Fibroblast of gingiva (primary cell): ENCODE measurements around the gene DOCK3.
"Not testable (repeated sequence)": the region's sequence is repeated elsewhere in the genome, so short reads cannot be mapped to it uniquely, and the experiment has no call there.

Source experiments
- DNase-seq: peaks from one replicate; pipeline ENCODE4 v3.0.0-alpha.2; 2011; ENCODE audit warnings: low read depth

DOCK3 gene

DNA sequence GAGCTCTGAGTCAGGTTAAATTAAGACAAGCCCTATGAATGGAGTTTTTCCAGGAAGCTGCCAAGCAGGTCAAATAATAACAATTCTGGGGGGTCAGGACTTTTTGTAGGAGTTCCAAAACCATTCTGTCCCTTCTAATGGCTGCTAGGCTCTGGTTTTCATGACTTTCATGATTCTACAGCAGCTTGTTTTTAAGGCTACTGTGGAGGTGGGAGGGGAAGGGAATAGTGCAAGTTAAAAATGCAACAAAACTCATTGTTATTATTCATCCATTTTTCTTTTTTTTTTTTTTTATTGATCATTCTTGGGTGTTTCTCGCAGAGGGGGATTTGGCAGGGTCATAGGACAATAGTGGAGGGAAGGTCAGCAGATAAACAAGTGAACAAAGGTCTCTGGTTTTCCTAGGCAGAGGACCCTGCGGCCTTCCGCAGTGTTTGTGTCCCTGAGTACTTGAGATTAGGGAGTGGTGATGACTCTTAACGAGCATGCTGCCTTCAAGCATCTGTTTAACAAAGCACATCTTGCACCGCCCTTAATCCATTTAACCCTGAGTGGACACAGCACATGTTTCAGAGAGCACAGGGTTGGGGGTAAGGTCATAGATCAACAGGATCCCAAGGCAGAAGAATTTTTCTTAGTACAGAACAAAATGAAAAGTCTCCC is 633.3 kb downstream of the DOCK3 start:
- not testable (repeated sequence) for DNase-seq

DNA sequence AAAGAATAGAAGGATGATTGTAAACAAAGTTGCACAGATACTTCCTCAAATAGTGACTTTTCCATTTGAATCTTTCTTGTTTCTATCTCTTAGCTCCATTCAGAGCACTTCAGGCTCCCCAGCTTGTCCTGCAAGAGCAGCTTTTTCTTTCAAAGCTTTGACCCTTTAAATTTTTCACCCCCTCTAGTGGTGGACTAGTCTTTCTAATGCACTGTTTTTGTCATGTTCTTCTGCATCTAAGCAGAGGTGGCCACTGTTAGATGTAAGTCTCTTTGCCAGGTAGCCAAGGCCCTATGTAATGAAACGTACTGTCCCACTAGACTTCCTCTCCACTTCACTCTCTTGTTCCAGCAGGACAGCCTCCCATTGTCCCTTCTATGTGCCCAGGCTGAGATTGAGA is 636.3 kb downstream of the DOCK3 start:
- DNase-seq: peak; percentile 15

DNA sequence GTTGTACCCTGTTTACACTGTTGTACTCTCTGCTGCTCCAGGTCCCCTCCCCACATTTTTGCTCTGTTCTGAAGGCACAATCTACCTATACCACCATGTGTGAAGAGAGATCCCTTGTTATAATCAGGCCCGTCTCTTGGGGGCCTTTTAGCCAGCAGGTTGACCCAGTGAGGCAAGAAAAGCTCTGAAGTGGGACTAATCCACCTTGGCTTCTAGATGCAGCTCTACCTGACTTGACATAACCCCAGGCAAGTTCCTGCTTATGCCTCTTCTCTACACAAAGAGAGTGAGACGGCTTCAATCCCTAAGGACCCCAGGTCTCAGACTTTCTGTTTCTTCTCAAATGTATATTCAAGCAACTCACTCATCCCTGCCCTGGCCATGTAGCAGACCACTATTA is 653.5 kb downstream of the DOCK3 start:
- DNase-seq: no peak

DNA sequence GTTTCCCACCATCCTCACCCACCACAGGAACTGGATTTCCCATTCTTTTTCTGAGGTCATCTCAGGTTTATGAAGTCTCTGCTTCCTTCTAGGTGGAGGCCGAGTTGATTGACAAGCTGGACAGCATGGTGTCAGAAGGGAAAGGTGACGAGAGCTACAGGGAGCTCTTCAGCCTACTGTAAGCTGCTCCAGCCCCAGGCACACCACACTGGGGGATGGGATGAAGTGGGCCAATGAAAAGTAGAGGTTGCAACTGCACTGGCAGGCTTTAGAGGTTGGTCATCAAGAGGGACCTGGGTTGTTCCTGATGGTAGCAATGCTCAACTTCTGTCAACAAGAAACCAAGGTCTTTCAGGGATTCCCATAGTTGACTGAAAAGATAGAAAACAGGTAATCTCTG is 655.3 kb downstream of the DOCK3 start:
- no peak for DNase-seq

DNA sequence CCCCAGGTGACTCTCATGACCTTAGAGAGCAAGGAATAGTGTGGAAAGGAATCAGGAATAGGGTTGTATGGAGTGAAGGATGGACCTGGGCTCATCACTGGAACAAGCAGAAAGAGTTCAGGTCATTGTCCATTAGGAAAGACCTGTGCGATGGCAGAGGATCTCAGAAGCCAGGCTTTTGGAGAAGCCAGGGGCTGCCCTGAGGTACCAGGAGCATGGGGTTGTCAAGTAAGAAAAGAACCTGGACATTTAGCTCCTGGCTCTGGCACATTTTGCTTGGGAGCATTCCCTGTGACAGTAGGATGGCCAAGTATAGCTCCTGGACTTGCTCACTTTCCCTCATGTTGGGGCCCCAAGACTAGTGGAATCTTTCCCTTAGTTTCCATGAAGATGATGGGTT is 657.4 kb downstream of the DOCK3 start:
- DNase-seq: no peak

DNA sequence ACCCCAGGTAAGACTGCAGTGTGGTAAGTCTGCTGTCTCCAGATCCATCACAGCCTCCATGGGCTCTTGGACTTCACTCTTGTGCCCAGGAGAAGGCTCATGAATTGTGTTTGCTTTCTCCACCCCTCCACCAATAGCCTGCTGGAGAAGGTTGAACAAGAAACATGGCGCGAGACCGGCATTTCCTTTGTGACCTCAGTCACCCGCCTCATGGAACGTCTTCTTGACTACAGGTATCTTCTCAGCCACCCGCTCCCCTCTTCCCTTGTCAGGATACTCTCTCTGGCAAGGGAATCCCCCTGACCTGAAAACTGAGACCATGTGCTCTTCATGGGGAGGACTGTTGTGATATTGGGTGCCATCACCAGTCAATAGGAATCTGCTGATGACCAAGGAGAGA is 658.3 kb downstream of the DOCK3 start:
- DNase-seq: no peak

DNA sequence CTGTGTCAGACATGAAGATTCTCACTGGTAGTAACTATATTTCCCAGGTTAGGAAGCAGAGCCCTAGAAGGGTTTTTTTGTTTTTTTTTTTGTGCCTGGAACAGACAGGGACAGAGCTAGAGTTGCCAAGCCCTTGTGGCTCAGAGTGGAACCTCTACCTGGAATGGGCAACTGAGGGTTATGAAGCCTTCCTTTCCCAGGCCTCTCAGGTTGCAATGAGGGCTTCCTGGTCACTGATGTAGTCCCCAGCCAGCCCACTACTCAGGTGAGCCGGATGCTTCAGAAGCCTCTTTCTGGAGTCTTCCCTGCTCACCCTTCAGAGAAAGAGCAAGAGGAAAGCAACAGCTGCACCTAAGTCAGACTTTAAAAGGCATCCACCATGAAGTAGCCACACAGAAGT is 661.5 kb downstream of the DOCK3 start:
- no peak for DNase-seq

DNA sequence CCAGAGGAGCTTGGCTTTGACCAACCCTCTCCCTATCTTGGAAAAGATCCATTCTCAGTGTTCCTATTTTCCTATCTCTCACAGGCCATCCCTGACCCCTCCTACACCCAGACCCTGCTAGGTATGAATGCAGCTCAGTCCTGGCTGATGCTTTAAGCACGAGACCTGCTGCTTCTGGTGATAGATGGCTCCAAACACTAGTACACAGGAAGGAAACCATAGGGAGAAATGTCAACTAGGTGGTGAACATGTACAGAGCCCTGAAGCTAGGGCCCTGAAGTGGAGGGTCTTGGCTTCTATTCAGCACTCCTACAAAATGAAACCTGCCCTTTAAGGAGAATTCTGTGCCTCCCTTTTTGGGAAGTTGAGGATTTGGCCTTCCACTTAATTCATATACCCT is 662.9 kb downstream of the DOCK3 start:
- no peak for DNase-seq

DNA sequence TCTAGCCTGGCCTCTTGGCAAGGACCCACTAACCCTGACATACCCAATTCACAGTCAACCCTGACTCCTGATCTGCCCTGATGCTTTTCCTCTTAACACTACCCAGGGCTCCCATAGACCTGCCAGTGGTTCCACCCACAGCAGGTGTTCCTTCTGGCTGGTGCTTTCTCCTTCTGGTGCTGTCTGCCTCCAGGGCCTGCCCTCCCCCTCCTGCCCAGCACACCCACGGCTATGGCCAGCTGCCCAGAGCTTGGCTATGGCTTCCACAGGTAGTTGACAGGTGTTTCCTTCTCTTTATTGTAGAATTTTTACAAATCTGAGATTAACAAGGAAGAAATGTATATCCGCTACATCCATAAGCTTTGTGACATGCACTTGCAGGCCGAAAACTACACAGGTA is 663.9 kb downstream of the DOCK3 start:
- DNase-seq: no peak

DNA sequence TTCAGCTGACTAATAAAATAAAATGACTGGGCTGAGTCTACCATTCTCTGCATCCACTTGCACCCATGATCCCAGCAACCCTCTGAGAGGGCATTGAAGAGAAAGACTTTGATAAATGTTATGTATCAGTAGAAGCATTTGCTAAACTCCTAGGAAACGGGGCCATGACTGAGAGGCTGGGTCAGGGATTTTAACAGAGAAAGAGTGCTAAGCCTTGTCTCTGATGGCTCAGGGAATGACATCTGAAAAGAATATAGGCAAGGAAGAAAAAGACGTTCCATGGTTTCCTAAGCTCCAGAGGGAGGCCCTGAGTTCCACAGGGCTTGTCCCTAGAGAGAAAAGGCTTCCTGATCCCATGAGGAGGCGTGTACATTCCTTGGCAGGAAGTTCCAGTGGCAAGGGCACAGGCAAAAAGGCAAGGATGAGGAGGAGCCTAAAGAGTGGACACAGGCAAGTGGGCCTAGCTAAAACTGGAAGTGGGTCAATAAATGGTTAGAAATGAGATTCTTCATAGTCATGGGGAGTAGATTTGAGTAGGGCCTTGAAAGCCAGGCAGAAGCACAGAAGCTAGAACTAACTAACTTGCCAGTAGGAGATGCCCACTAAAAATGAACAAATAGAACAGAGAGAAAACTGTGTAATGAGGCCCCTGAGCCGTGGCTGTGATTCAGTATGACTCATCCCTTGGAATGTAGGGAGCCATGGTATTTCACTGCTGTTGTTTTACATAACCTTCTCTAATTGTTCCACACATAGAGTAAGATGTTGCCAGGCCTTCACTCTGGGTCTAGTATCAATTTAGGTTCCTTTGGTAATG is 665.5 kb downstream of the DOCK3 start:
- DNase-seq: peak; percentile 93

DNA sequence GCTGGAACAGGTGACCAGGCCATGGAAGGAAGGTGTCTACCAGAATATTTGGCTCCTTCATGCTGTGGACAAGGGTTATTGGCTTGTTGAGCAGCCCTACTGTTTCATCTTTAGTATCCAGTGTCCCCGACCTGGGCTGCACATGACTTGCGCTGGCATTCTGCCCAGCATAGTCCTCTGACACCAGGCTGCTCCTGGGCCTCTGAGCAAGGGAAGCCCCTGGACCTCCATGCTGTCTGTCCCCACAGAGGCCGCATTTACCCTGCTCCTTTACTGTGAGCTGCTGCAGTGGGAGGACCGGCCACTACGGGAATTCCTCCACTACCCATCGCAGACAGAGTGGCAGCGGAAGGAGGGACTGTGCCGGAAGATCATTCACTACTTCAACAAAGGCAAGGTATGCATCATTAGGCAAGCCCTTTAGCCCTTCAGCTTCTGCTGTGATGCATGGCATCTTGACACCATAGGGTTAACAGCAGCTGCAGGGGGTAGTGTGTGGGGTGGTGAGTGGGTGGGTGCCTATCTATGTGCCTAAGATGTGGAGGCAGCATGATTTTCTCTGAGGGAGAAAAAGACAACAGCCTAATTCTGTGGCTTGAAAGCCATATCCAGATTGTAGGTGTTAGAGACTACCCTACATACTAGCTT is 666.4 kb downstream of the DOCK3 start:
- DNase-seq: no peak

DNA sequence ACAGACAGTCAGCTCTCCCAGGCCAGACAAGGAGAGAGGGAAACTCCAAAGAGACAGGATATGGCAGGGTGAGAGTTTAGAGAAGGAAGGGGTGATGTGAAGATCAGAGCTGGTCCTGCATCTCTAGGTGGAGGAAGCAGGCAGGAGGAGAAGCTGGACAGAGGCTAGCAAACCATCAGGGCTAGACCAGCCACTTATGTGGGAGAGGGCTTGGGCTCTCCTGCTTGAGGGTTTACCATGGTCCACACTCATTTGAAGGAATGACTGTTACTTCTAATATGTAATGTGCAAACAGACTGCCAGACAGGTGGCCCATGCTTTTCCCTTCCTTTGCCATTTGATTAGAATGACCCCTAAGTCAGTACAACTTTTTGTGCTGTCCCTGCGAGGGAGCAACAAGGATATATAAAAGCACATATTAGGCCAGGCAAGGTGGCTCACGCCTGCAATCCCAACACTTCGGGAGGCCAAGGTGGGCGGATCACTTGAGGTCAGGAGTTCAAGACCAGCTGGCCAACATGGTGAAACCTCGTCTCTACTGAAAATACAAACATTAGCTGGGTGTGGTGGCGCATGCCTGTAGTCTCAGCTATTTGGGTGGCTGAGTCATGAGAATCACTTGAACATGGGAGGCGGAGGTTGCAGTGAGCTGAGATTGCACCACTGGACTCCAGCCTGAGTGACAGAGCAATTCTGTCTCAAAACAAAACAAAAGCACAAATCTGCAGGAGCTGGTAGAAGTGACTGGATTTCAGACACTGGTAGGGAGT is 669.4 kb downstream of the DOCK3 start:
- peak; percentile 81 for DNase-seq

DNA sequence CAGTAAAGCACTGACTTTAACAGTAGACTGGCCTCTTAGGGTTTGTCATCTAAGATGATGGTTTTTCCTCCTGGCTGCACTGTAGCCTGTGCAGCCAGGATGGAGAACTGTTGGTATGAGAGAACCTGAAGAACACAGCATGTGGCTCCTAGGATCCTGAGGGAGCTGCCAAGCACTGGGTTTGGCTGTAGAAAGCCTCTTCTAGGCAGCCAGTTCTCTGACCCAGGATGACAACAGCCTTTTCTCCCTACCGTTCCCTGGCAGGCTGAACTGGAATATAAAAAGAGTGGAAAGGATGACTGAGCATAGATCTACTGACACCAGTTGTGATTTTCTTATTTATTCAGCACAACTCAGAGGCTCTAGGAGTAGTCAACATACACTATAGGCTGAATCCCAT is 676.0 kb downstream of the DOCK3 start:
- DNase-seq: no peak

DNA sequence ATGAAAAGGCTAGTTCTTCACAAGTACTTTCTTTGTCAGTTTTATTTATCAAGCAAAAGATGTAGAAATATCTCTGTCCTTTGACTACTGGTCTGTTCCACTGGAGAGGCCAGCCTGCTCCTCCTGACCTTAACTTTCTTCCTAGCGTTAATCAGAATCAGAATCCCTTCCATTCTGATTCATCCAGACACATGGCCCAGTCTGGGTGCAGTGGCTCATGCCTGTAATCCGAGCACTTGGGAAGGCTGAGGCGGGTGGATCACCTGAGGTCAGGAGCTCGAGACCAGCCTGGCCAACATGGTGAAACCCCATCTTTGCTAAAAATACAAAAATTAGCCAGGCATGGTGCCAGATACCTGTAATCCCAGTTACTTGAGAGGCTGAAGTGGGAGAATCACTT is 678.4 kb downstream of the DOCK3 start:
- no peak for DNase-seq

DNA sequence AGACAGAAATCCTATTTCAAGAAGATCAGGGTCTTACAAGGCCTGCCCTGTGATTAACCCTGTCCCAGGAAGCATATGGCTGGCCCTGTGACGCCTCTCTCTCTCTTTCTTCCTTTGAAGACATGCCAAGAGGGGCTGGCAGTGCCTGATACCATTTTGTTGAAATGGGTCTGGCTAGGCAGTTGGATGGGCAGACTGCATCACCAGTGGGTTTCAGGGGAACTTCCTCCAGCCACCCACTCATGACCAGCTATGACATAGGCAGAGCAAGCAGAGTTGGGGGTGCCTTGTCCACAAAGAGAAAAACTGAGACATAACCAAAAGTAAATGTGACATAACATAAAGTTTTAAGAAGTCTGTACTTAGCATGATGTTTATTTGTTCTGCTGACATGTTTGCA is 679.0 kb downstream of the DOCK3 start:
- DNase-seq: no peak

DNA sequence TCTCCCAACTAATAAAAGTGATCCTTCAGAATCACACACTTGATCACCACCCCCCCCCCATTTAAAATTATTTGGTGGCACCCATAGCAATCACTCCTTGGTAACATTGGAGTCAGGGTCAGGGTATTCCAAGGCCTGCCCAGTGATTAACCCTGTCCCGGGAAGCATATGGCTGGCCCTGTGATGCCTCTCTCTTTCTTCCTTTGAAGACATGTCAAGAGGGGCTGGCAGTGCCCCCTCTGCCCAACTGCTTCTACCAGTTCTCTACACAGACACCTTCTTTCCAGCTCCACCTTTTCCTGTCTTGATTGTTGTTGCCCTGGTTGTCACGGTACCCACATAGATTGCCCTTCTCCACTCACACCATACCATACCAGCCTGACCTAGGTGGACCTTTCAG is 679.4 kb downstream of the DOCK3 start:
- DNase-seq: no peak

DNA sequence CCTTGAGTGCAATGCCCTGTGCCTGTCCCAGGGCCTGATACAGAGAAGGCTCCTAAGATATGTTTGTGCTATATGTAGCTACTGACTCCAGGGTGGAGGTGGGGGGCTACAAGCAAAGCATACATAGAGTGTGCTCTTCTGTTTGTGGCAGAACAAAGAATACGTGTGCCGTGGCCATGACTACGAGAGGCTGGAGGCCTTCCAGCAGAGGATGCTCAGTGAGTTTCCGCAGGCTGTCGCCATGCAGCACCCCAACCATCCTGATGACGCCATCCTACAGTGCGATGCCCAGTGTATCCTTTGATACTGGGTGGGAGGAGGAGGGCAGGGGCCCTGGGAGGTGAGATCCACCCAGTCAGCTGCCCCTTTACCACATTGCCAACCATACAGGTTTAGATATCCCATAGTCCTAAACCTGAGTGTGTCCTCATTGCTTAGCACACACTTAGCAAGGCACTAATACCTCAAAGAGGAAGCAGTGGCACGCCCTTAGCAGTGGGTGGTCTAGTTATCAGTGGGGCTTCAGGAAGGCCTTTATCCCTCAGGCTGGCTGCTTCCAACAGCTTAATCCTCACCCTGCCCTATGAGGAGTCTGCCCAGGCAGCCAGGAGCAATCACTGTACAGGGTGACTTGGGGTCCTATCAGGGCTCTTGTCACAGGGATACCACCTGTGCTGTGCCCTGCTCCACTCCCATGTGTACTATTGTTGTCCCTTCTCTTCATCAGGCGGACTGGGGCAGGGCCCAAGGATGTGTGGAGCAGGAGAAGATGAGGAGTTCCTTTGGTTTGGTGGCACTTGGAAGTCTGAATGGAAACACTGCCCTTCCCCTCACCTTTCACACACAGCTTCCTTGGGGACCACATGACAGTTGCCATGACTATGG is 680.2 kb downstream of the DOCK3 start:
- DNase-seq: no peak

DNA sequence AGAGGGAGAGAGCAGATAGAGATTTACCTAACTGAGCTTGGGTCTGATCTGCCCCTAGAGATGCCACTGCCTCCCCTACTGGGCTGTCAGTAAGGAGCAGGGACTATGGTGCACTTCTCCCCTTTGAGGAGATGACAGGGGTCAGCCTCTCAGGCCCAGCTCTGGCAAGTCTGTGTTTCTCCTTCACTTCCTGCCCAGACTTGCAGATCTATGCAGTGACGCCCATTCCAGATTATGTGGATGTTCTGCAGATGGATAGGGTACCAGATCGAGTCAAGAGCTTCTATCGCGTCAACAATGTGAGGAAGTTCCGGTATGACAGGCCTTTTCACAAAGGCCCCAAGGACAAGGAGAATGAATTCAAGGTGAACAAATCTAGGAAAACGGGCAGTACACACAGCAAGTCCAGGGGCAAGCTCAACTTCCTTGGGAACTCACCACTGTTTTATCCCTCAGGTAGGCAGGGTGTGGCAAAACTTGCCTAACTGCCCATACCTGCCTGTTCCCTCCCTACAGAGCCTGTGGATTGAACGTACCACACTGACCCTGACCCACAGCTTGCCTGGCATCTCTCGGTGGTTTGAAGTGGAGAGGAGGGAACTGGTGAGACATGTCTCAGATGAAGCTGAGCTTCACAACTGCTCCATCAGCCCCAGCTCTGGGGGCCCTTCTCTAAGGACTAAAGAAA is 681.3 kb downstream of the DOCK3 start:
- DNase-seq: no peak

DNA sequence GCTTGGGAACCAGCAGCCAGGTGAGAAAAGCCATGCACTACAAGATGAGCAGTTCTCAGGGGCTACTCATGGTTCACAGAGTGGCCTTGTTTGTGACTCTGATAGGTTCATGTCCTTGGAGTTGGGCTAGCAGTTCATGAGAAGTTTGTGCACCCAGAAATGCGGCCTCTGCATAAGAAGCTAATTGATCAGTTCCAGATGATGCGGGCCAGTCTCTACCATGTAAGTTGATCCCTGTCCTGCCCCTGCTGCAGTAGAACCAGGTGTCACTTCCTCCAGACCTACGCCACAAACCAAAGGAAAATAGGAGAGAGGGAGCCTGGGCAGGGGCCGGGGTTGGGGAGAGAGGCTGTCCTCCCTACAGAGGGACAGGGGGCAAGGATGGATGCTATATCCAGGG is 683.1 kb downstream of the DOCK3 start:
- no peak for DNase-seq

DNA sequence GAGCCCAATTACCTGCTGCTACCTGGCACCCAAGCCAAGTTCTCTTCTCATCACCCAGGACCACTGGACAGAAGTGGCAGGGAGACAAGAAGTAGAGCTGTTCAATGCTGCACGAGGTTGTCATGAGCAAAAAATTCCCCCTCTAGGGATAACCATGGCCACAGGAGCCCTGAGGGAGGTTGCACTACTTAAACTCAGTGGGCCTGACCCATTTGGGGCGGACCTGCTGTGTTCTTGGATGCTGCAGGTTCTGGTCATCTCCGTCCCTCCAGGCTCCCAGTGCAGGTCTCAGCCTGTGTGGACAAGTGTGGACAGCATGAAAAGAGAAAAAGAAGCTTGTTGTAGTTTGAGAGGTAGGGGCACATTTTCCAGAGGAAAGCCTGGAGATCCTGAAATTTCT is 684.3 kb downstream of the DOCK3 start:
- no peak for DNase-seq

DNA sequence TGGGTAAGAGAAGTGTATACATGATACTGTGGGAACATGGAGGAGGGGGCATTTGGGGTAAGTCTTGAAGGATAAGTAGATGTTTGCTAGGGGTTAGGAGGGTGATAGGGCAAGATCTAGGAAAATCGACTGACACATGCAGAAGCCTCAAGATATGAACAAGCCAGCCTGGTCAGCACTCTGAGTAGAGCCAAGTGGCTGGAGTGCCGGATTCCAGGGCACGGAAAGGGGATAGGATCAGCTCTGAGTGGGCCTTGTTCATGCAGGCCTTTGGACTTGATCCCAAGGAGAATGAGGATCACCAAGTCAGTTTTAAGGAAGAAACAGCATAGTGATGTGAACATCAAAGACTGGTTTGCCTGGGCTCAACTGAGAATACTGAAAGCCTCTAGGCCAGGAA is 686.1 kb downstream of the DOCK3 start:
- DNase-seq: no peak
